PC-3 (cell line): Measurements from ENCODE around the gene NMRAL1. TPM values are rescaled to one million over a fixed set of nuclear protein-coding genes. Genes with fewer than 3 reads are reported as not detected.

Experiments
- ATAC-seq: fragments of 200-7000 bp; cut with Tn5 transposase; 2 replicates; pipeline ENCODE4 v1.9.1; 2020; ENCODE audit warnings: mild to moderate bottlenecking, moderate library complexity
- BruUV-seq: library from RNA; stranded (reverse); fragments of 400-500 nt; replicated peaks from 2 replicates; lab custom pipeline; 2021; lab: Mats Ljungman, UMichigan
- CTCF ChIA-PET: fragments of 300-600 bp; sonication (Branson Sonifier 250); formaldehyde crosslinking; loops from one replicate; lab custom pipeline; 2022; ENCODE audit warnings: antibody characterized with exemption; lab: Charles Lee
- POLR2A ChIA-PET: fragments of 300-600 bp; sonication (Branson Sonifier 250); formaldehyde crosslinking; loops from one replicate; lab custom pipeline; 2022; ENCODE audit warnings: antibody characterized with exemption; ENCODE audit not compliant: unreplicated experiment; lab: Charles Lee
- DNase-seq: peaks from one replicate; pipeline ENCODE4 v3.0.0-alpha.2; 2015
- H2AFZ ChIP-seq: fragments of 300-600 bp; sonication (generic); 2 replicates; pipeline ENCODE4 v1.6.0; 2016; ENCODE audit warnings: antibody characterized with exemption, low read length
- H3F3A ChIP-seq: fragments of 300-600 bp; sonication (generic); one replicate; pipeline ENCODE4 v1.6.0; 2017; ENCODE audit warnings: antibody characterized with exemption, low read length, control low read depth, mild to moderate bottlenecking; ENCODE audit not compliant: unreplicated experiment
- H3K27ac ChIP-seq: fragments of 300-600 bp; sonication (generic); 2 replicates; pipeline ENCODE4 v1.5.1; 2016; ENCODE audit warnings: mild to moderate bottlenecking, low read length
- H3K27me3 ChIP-seq: fragments of 300-600 bp; sonication (generic); 2 replicates; pipeline ENCODE4 v1.6.1; 2016; ENCODE audit warnings: low read length, mixed read lengths
- H3K36me3 ChIP-seq: fragments of 300-600 bp; sonication (generic); 2 replicates; pipeline ENCODE4 v1.6.1; 2016; ENCODE audit warnings: low read depth, mixed run types, low read length, mixed read lengths
- H3K4me1 ChIP-seq: fragments of 300-600 bp; sonication (generic); 2 replicates; pipeline ENCODE4 v1.5.1; 2016; ENCODE audit warnings: low read length; ENCODE audit not compliant: insufficient read depth
- H3K4me2 ChIP-seq: fragments of 300-600 bp; sonication (generic); 2 replicates; pipeline ENCODE4 v1.6.0; 2016; ENCODE audit warnings: low read length
- H3K4me3 ChIP-seq: fragments of 300-600 bp; sonication (generic); 2 replicates; pipeline ENCODE4 v1.5.1; 2016; ENCODE audit warnings: mild to moderate bottlenecking, low read length, mixed read lengths
- H3K79me2 ChIP-seq: fragments of 300-600 bp; sonication (generic); 2 replicates; pipeline ENCODE4 v1.6.1; 2017; ENCODE audit warnings: low read length, mixed read lengths
- H3K9ac ChIP-seq: fragments of 300-600 bp; sonication (generic); 2 replicates; pipeline ENCODE4 v1.6.0; 2016; ENCODE audit warnings: mild to moderate bottlenecking, low read length
- H3K9me2 ChIP-seq: fragments of 300-600 bp; sonication (generic); replicated peaks from 2 replicates; pipeline ENCODE4 v1.6.1; 2016; ENCODE audit warnings: mixed run types, low read length, mixed read lengths
- H3K9me3 ChIP-seq: fragments of 300-600 bp; sonication (generic); 2 replicates; pipeline ENCODE4 v1.6.1; 2016; ENCODE audit warnings: low read length, mixed read lengths
- H4K20me1 ChIP-seq: fragments of 300-600 bp; sonication (generic); 2 replicates; pipeline ENCODE4 v1.6.1; 2016; ENCODE audit warnings: low read length, mixed read lengths
- CTCF ChIP-seq: fragments of 300-600 bp; sonication (generic); conservative IDR thresholded peaks from 2 replicates; pipeline ENCODE4 v1.5.1; 2017; ENCODE audit warnings: antibody characterized with exemption, low read depth, mild to moderate bottlenecking, low read length
- EZH2 ChIP-seq: fragments of 300-600 bp; sonication (generic); IDR thresholded peaks from one replicate; pipeline ENCODE4 v1.6.1; 2017; ENCODE audit warnings: antibody characterized with exemption, mild to moderate bottlenecking, low read length; ENCODE audit not compliant: unreplicated experiment
- EZH2phosphoT487 ChIP-seq: fragments of 300-600 bp; sonication (generic); IDR thresholded peaks from 2 replicates; pipeline ENCODE4 v1.6.1; 2018; ENCODE audit warnings: mild to moderate bottlenecking, antibody characterized with exemption, low read length, borderline replicate concordance
- intact Hi-C: fragments of 100-400 bp; cut with micrococcal nuclease; formaldehyde crosslinking; loops from 2 replicates; pipeline ENCODE4 v1.9.0; 2023
- total RNA-seq: library from RNA; depleted of rRNA; stranded (reverse); fragments of >200 nt; gene quantifications from 2 replicates; pipeline ENCODE4 v1.2.3, GENCODE V29; 2014

Gene NMRAL1
- total RNA-seq, 1 experiment from 2014 or later, result 92.6 TPM

GRCh38 chr16:4501071-4501478, 26.6 kb upstream of the NMRAL1 start:
- H3K4me2 ChIP-seq, result peak overlapping the region; percentile 77
- peaks cover 43% of the 10 kb centered on the region for H3K4me1 ChIP-seq
- intact Hi-C loops, result no loop called here

GRCh38 chr16:4500272-4500671, 25.8 kb upstream of the NMRAL1 start:
- peak overlapping the region; percentile 46 for H3K27ac ChIP-seq
- H4K20me1 ChIP-seq, result peaks cover 6% of the 10 kb centered on the region; the same call in 1 of the 2 replicates
- no TSS peak for BruUV-seq
- H3F3A ChIP-seq, result no peaks in the 10 kb centered on the region
- DNase-seq, result peak; percentile 84
- peak overlapping the region; percentile 56; the same call in 1 of the 2 replicates for H3K4me3 ChIP-seq
- peak overlapping the region; percentile 77 for H3K4me2 ChIP-seq
- intact Hi-C loops, result no loop called here
- H3K9ac ChIP-seq, result no peak overlapping the region
- H3K79me2 ChIP-seq, result peaks cover 75% of the 10 kb centered on the region
- no peaks in the 10 kb centered on the region for H3K9me2 ChIP-seq
- ChIA-PET CTCF (interaction anchor here (1.1 to 1.7 kb wide), 2 partner anchors 24 to 72 kb away, joined by 4 to 10 read pairs; partner anchors contain the start of gene HMOX2), POLR2A (interaction anchor here (0.6 kb wide), 1 partner anchor 171 kb away, joined by 3 read pairs; no protein-coding TSS in a partner anchor)
- no peaks in the 10 kb centered on the region for H3K9me3 ChIP-seq
- H2AFZ ChIP-seq, result no peak overlapping the region
- no peaks in the 10 kb centered on the region; the same call in 1 of the 2 replicates for H3K36me3 ChIP-seq
- TF ChIP-seq EZH2 (no peak), EZH2phosphoT487 (no peak), CTCF (no peak)
- peak; percentile 95 for ATAC-seq
- H3K4me1 ChIP-seq, result peaks cover 51% of the 10 kb centered on the region
- no peaks in the 10 kb centered on the region for H3K27me3 ChIP-seq

More at GRCh38 chr16:4501071-4501478, 26.6 kb upstream of the NMRAL1 start:
- H3K9ac ChIP-seq, result no peak overlapping the region
- ATAC-seq (peak; percentile 65), DNase-seq (peak; percentile 58)
- peaks cover 3% of the 10 kb centered on the region; the same call in 1 of the 2 replicates for H3K36me3 ChIP-seq
- BruUV-seq, result no TSS peak
- H3K27me3 ChIP-seq, result no peaks in the 10 kb centered on the region
- H3K4me3 ChIP-seq, result peak overlapping the region; percentile 56; the same call in 1 of the 2 replicates
- H3K9me2 ChIP-seq, result no peaks in the 10 kb centered on the region
- ChIA-PET POLR2A (interaction anchor here (0.6 kb wide), 1 partner anchor 172 kb away, joined by 3 read pairs; no protein-coding TSS in a partner anchor), CTCF (interaction anchor here (1.7 kb wide), 1 partner anchor 25 kb away, joined by 10 read pairs; the partner anchor contains the start of gene HMOX2)
- H3F3A ChIP-seq, result no peaks in the 10 kb centered on the region
- H4K20me1 ChIP-seq, result peaks cover 6% of the 10 kb centered on the region; the same call in 1 of the 2 replicates
- peaks cover 67% of the 10 kb centered on the region for H3K79me2 ChIP-seq
- H3K9me3 ChIP-seq, result no peaks in the 10 kb centered on the region
- no peak overlapping the region for H2AFZ ChIP-seq
- TF ChIP-seq EZH2, result no peak
- no peak for TF ChIP-seq CTCF
- no peak for TF ChIP-seq EZH2phosphoT487
- H3K27ac ChIP-seq, result peak overlapping the region; percentile 46

GRCh38 chr16:4499196-4499555, 24.8 kb upstream of the NMRAL1 start:
- Histone ChIP-seq H3K27ac (no peak overlapping the region), H3K4me1 (peaks cover 60% of the 10 kb centered on the region), H4K20me1 (peaks cover 6% of the 10 kb centered on the region; the same call in 1 of the 2 replicates), H3K9me2 (no peaks in the 10 kb centered on the region), H3F3A (no peaks in the 10 kb centered on the region), H3K9me3 (no peaks in the 10 kb centered on the region), H3K4me2 (no peak overlapping the region), H3K4me3 (no peak overlapping the region), H3K27me3 (no peaks in the 10 kb centered on the region), H3K79me2 (peaks cover 82% of the 10 kb centered on the region), H3K9ac (no peak overlapping the region), H3K36me3 (no peaks in the 10 kb centered on the region; the same call in 1 of the 2 replicates), H2AFZ (no peak overlapping the region)
- DNase-seq (no peak), ATAC-seq (no peak)
- CTCF ChIA-PET, result no interaction called here
- no TSS peak for BruUV-seq
- intact Hi-C loops, result no loop called here
- POLR2A ChIA-PET, result no interaction called here
- TF ChIP-seq CTCF, result no peak
- no peak for TF ChIP-seq EZH2
- TF ChIP-seq EZH2phosphoT487, result no peak
